Stimulated activated naive CD4-positive, alpha-beta T cell treated with Interleukin-2 at 50 U/mL for 16 hours (primary cell): ENCODE data around the gene NEURL2.
A peak's percentile ranks its signal among the peaks of the same experiment; 100 is the strongest.
"Not testable (repeated sequence)": the region's sequence is repeated elsewhere in the genome, so short reads cannot be mapped to it uniquely, and the experiment has no call there.

Experiments
- DNase-seq: peaks from one replicate; lab custom pipeline; 2025; lab: John Stamatoyannopoulos, UW

Gene NEURL2

DNA sequence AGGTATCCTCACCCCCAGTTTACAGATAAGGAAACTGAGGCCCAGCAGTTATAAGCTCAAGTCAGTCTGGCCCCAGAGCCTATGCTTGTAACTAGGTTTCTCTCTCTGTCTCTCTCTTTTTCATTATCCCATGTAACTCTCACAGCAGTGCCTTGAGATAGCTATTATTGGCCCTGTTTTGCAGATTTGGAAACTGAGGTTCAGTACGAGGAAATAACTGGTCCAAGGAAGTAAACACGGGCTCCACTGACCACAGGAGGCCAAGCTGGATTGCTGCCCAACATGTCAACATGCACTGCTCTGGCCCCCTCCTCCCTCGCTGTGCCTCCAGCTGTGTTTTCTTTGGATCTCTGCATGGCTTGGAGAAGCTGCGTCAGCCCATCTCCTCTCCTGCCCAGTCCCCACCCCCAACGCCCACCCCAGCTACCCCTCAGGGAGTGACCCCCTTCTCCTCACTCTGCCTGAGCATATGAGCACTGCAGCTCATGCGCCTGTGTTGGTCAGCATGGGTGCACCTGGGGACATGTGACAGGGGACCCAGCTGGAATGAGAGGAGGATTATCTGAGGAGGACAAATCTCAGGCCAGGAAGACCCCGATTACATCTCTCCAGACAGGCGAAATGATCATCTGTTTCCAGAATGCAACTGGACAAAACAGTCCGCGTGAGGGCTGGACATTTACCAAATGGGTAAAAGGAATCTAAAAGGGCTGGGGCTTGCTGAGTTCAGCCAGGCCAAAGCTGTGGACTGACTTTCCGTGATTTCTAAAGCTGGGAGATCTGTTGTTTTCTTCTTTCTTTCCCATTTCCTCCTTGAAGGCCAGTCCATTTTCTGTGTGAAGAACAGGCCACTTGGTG is 28.8 kb upstream of the NEURL2 start:
- DNase-seq = no peak

DNA sequence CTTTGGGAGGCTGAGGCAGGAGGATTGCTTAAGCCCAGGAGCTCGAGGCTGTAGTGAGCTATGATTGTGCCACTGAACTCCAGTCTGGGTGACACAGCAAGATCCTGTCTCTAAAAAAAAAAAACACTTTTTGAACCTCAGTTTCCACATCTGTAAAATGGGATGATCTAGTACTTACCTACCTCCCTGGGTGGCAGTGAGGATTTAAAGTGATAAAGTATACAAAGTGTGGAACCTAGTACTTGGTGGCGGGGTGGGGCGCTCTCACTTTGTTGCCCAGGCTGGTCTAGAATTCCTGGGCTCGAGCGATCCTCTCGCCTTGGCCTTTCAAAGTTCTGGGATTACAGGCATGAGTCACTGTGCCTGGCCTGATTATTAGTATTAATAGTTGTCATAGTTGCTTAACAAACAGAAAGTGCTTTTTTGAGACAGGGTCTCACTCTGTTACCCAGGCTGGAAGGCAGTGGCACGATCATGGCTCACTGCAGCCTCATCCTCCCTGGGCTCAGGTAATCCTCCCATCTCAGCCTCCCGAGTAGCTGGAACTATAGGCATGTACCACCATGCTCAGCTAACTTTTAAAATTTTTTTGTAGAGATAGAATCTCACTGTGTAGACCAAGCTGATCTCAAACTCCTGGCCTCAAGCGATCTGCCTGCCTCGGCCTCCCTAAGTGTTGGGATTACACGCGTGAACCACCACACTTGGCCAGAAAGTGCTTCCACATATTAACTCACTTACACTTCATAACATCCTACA is 27.9 kb upstream of the NEURL2 start:
- no peak for DNase-seq

DNA sequence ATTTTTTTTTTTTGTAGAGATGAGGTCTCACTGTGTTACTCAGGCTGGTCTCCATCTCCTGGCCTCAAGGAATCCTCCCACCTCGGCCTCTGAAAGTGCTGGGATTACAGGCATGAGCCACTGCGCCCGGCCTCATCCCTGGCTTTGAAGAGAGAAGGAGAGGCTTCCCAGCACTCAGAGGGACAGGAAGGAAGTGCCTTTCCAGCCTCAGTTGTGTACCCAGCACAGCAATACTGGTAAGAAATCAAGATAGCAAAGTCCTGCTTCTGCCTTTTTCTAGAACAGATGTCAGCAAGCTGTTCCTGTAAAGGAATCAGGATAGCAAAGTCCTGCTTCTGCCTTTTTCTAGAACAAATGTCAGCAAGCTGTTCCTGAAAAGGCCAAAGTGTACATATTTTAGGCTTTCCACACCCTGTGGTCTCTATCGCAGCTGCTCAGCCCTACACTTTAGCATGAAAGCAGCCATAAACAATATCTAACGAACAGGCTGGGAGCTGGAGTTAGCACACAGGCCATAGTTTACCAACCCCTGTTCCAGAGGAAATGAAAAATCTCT is 27.3 kb upstream of the NEURL2 start:
- no peak for DNase-seq

DNA sequence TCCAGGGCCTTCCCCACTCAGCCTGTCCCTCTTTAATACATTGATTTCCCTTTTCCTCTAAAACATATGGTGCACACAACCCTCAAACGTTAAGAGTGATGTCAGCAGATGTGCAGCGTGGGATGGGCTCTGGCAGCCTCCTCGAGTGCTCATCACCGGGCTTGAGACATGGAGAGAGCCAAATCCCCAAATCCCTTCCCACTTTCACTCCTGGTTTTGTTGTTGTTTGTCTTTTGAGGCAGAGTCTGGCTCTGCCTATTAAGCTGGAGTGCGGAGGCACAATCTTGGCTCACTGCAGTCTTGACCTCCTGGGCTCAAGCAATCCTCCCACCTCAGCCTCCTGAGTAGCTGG is 26.8 kb upstream of the NEURL2 start:
- DNase-seq = no peak

DNA sequence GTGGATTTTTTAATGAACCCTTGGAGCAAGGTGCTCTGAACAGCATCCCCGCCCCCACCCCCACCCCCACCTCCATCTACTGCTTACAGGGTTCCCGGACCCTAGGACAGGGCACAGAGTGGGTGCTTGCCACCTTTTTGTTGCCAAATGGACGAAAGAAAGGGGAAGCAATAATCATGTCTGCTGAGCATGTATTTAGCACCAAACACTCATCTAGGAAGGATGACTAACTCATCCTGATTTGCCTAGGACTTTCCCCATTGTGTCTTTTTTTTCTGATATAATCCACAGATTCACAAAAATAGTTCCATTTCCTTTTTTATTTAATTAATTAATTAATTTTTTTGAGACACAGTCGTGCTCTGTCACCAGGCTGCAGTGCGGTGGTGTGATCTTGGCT is 22.1 kb upstream of the NEURL2 start:
- no peak for DNase-seq

DNA sequence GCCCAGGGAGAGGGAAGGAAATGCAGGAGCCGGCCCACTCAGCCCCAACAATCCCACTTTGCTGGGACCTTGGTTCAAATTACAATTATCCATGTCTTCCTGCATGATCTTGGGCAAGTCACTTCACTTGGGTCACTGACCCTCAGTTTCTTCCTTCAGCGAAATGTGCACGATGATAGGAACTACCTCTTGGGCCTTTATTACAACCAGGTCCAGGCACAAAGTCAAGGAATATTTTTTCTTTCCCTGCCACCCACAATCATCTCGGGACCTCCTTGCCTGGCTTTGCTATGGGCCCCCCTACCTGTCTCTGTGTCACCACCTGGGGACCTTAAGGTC is 21.3 kb upstream of the NEURL2 start:
- no peak for DNase-seq

DNA sequence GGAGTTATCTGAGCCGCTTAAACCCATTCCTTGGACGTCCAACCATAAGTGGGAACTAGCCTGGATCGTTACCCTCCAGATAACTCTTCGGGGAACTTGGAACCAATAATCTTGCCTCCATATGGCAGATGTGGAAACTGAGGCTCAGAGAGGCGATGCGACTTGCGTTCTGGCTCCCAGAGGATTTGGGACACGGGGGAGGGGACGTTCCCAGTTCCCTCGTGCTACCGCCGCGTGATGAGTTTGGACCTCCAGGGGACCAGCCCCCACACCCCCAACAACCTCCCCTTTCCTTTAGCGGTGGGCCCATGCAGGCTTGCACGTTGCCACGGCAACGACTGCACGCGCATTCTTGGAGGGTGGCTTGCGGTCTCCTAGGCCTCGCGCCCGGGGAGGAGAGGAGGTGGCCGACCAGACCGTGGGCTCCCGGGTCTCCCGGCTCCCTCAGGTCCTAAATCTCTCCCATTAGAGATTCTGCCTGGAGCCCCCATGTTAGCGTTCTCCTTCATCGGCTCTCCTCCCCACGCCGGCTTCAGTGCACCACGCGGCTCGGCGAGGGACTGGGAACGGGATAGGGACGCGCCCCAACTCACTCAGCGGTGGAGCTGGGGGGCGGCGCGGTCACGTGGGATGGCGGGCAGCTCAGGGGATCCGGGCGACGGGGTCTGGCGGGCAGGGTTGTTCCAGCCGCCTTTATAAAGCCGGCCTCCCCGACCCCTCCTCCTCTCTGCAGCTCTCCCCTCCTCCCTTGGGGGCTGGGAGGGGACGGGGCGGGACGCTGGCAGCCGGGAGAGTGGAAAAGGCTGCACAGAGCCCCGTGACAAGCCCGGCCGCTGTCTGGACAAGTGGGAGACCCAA is 20.7 kb upstream of the NEURL2 start, which contains the start of gene PLTP:
Gene PLTP, minus strand, starts transcription at position 670 of the 858 bp plus-strand sequence. CDS start 703 bp downstream, outside the sequence.
- peak; percentile 20 for DNase-seq

DNA sequence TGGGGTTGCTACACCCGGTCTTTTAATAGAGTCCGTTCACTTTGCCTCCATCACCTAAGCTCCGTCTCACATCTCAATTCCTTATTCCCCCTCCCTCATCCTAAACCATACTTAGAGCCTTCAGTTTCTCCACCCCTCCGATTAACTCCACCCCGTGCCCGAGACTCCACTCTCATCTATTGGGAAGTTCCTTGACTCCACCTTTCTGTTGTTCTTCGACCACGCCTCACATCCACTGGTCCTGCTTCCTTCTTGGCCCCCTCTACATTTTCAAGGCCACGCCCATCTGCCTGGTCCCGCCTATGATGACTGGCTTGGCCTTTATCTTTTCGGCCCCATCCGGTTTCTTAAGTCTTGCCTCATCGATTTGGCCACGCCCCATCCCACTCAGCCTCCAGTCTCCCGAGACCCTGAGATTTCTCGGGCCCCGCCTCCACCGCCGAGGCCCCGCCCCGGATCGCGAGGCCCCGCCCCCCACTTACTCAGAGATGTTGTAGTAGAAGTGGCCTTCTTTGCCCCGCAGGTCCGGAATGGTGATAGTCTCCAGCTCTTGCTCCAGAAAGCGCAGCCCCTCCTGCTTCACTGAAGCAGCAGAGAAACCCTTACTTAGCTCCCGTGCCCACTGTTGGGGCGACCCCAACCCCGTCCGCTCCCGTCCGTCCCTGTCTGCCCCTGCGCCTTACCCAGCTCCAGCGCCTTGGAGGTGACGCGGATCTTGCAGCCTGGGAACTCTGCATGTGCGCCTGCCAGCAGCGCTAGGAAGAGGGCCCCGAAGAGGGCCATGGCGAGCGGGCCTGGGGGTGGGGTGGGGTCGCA is 19.9 kb upstream of the NEURL2 start:
- DNase-seq = peak; percentile 90

DNA sequence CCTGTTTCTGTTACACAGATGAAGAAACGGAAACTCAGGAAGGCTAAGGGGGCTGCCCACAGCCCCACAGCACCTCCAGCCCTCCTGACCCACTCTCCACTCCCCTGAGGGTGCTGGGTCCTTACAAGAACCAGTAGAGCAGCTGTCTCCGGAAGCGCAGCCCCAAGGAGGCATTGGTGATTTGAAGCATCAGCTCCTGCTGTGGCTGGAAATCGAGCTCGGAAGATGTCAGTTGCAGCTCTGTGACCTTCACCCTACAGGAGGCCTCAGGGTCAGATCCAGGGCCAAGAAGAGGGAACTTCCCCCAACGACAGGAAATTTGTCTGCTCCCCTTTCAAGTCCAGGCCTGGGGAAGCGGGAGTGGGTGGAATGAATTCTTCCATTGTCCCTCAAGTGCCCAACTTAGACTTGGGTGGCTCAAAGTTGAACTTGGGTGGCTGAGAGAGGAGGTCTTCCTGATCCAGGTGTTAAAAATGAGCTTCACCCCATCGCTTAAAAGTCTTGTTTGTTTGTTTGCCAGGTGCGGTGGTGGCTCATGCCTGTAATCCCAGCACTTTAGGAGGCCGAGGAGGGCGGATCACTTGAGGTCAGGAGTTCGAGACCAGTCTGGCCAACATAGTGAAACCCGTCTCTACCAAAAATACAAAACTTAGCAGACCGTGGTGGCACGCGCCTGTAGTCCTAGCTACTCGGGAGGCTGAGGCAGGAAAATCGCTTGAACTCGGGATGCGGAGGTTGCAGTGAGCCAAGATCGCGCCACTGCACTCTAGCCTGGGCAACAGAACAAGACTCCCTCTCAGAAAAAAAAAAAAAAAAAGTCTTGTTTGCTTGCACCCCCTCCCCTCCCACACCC is 19.0 kb upstream of the NEURL2 start:
- DNase-seq = no peak

DNA sequence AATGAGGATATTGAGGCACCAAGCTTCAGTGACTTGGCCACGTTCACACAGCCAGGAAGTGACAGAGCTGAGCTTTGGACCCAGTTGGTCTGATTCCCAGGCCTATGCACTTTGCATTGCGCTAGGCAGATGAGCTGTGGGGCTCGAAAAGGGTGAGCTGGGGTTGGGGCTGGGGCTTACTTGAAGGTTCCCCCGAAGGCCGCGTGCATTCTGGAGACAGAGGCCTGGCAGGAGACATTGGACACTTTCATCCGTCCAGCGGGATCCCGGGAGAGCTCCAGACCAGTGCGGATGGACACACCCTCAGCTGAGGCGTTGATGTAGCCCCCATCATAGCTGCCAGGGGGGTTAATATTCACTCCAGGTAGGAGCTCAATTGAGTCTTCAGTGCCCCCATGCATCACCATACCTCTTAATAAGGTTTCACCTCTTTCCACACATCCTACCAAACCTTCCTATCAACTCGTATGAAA is 18.4 kb upstream of the NEURL2 start:
- DNase-seq = no peak

DNA sequence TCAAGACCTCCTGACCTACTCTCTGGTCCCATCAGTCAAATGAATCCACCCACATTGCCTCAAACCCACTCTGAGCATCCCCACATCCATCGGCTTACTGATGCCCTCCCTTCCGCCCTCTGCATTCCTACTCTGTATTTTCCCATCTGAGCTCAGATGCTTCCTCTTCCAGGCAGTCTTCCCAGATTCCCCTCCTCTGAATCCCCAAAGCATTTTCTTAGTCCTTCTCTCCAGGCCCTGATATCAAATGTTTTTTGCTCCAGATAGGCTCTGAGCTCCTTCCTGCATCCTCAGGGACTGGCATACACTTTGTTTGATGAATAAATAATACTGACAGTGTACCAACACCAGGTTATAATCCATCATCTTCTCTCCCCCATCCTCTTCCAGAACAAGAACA is 17.1 kb upstream of the NEURL2 start:
- no peak for DNase-seq

DNA sequence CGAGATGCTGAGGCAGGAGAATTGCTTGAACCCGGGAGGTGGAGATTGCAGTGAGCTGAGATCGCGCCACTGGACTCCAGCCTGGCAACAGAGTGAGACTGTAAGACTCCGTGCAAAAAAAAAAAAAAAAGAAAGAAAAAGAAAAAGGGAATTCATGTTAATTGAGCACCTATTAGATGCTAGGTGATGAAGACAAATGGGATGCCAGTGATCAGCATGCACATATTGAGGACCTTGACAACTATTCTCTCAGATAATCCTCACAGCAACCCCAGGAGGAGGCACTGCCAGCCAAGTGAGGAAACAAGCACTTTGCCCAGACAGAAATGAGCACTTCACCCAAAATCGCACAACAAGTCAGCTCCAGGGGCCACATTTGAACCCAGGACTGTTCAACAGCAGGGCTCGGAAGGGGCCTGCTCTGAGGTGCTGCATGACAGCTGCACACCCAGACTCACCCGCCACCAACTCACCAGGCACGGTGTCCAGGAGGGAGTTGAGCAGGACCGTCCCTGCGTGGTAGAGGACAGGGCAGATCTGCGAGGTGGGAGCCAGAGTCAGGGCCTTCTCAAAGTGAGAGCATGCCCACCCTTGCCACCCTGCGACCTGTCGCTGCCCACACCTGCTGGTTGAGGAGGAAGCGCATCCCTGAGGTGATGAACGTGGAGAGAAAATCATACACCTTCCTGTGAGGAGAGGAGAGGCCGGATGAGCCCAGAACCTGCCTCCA is 16.4 kb upstream of the NEURL2 start:
- no peak for DNase-seq

DNA sequence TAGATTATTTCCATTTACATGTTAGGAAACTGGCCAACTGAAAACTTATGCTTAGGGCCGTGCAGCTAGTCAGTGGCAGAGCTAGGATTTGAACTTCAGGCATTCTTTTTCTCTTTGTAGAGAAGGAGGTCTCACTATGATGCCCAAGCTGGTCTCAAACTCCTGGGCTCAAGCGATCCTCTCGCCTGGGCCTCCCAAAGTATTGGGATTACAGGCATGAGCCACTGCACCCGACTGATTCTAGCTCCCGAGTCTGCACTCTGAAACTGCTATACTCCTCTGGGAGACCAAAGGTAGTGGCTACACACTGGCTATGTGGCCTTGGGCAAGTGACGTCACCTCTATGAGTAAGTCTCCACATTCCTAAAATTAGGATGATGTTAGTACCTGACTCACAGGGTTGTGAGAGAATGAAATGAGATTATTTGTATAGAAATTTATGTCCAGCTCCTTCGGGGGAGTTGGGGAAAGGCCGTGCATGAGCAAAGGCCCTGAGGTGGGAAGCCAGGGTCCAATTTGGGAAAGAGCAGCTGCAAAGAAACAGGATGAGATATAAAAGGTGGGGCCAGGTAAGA is 14.6 kb upstream of the NEURL2 start:
- no peak for DNase-seq

DNA sequence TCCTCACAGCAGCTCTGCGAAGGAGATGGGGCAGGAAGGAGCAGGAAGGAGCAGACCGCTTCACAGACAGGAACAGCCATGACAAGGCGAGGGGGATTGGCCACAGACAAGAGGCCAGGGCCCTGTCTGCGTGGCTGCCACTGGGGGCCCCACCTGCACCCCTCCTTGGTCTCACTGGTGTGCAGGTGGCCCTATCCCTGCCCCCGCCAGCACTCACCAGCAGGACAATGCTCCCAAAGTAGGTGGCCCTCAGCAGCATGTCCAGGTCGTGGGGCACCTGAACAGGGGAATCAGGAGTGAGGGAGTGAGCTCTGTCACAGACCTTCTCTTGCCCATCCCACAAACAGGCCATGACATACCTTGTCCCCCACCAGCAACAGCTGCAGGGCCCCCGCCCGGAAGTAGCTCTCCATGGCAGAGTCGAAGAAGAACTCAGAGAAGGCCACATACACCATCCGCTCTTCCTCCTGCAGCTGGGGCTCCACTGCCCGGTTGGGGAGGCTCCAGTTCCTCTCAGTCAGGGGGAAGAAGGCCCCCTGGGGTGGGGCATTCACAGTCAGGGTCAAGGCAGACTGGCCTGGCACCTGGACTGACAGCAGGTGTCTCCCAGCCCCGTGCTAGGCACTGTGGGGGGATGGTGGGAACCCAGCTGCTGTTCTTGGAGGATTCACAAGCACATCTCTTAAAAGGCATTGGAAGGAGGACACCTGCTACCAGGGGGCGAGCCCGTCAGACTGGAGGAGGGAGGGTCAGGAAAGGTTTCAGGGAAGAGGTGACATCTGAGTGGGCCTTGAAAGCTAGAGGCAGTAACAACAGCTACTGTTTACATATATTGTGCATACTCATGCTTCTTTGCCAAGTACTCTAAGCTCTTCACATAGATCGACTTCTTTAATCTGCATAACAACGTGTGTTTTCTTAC is 13.8 kb upstream of the NEURL2 start:
- no peak for DNase-seq

DNA sequence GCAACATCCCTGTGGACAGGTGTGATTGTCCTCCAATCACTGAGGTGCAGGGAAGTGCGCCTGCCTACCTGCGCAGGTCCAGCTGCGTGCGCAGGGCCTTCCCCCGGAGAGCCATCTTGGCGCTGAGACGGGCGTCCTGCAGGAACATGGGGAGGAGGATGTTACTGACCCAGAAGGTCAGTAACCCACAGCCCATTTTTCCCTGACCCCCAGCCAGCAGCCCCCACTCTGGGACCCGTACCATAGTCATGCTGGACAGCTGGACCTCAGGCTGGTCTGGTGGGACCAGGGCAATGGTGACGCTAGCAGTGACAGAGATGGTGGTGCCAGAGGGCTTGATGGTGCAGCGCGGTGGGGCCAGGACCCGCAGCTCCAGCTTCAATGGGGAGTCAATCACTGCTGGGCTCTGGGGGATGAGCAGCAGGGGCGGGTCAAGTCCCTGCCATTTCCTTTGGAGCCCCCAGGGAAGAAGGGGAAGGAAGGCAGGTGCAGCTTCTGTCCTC is 11.2 kb upstream of the NEURL2 start:
- DNase-seq = no peak

DNA sequence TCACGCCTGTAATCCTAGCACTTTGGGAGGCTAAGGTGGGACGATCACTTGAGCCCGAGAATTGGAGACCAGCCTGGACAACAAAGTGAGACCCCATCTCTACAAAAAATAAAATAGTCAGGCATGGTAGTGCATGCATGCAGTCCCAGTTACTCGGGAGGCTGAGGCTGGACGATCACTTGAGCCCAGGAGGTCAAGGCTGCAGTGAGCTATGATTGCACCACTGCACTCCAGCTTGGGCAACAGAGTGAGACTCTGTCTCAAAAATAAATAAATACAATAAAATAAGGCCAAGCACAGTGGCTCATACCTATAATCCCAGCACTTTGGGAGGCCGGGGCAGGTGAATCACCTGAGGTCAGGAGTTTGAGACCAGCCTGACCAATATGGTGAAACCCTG is 10.3 kb upstream of the NEURL2 start:
- not testable (repeated sequence) for DNase-seq

DNA sequence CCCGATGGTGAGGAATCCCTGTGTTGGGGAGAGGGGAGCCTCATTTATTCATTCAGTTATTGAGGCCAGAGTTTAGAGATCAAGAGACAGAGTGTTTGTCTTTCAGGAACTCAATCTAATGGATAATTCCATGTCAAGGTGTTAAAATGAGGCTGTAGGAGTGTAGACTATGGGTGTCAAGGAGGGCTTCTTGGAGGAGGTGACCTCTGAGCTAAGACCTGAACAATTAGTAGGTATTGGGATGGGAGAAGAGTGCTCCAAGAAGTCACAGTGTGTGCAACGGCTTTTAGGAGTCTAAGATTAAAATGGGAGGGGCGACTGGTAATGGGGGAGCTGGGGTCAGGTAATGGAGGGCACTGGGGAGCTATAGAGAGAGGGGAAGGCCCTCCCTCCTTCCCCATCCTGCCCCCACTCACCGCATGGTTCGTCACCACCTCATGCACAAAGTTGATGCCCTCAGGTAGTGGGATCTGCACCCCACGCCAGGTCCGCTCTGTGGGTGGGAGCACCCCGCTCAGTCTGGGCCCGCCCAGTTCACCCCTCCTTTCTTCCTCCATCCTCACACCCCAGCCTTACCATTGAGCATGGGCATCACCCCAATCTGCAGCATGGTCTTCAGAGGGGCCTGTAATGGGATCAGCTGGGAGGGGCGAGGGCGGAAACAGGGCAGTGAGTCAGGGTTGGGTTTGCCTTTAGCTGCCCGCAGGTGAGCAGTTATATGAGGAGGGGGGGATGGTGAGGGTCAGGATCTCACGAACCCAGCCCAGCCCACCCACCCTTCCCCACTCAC is 8.2 kb upstream of the NEURL2 start:
- no peak for DNase-seq
